SK-N-SH treated with all-trans-retinoic acid at 6 μM for 48 hours (cell line): ENCODE results near the gene SLC1A5.

Experiments
- ATAC-seq: fragments of 200-7000 bp; cut with Tn5 transposase; 3 replicates; pipeline ENCODE4 v1.9.1; 2020; ENCODE audit warnings: mild to moderate bottlenecking, moderate library complexity
- ARNTL ChIP-seq: fragments of 450-650 bp; formaldehyde crosslinking; IDR thresholded peaks from 2 replicates; pipeline ENCODE4 v1.5.0; 2020; ENCODE audit warnings: low read depth, mild to moderate bottlenecking, moderate library complexity, borderline replicate concordance
- BACH2 ChIP-seq: fragments of 250-450 bp; sonication (Bioruptor Pico); IDR thresholded peaks from 2 replicates; pipeline ENCODE4 v1.9.0; 2021; ENCODE audit warnings: mild to moderate bottlenecking, borderline replicate concordance
- CREB5 ChIP-seq: fragments of 250-450 bp; sonication (Bioruptor Pico); IDR thresholded peaks from 2 replicates; pipeline ENCODE4 v1.5.1; 2020; ENCODE audit warnings: low read depth, mild to moderate bottlenecking, moderate library complexity
- CSRNP3 ChIP-seq: fragments of 250-450 bp; sonication (Bioruptor Pico); IDR thresholded peaks from 2 replicates; pipeline ENCODE4 v1.5.1; 2021; ENCODE audit warnings: mild to moderate bottlenecking, moderate library complexity
- ESRRG ChIP-seq: fragments of 250-450 bp; sonication (Bioruptor Pico); IDR thresholded peaks from 2 replicates; pipeline ENCODE4 v1.6.1; 2021; ENCODE audit warnings: mild to moderate bottlenecking
- GLIS3 ChIP-seq: fragments of 250-450 bp; sonication (Bioruptor Pico); IDR thresholded peaks from 2 replicates; pipeline ENCODE4 v1.5.0; 2020; ENCODE audit warnings: mild to moderate bottlenecking, moderate library complexity
- ISL1 ChIP-seq: fragments of 250-450 bp; sonication (Bioruptor Pico); IDR thresholded peaks from 2 replicates; pipeline ENCODE4 v2.1.2; 2022; ENCODE audit warnings: mild to moderate bottlenecking, moderate library complexity
- OSR1 ChIP-seq: fragments of 250-450 bp; sonication (Bioruptor Pico); IDR thresholded peaks from 2 replicates; pipeline ENCODE4 v1.8.0; 2022; ENCODE audit warnings: moderate library complexity, mild to moderate bottlenecking, inconsistent platforms
- POU6F1 ChIP-seq: fragments of 250-450 bp; sonication (Bioruptor Pico); IDR thresholded peaks from 2 replicates; pipeline ENCODE4 v1.8.0; 2021; ENCODE audit warnings: low read depth, mild to moderate bottlenecking, moderate library complexity, borderline replicate concordance
- RARB ChIP-seq: fragments of 250-450 bp; sonication (Bioruptor Pico); IDR thresholded peaks from 2 replicates; pipeline ENCODE4 v1.8.0; 2021; ENCODE audit warnings: mild to moderate bottlenecking, moderate library complexity
- SNAI2 ChIP-seq: fragments of 250-450 bp; sonication (Bioruptor Pico); IDR thresholded peaks from 2 replicates; pipeline ENCODE4 v1.5.0; 2020; ENCODE audit warnings: mild to moderate bottlenecking, moderate library complexity
- TCF4 ChIP-seq: fragments of 250-450 bp; sonication (Bioruptor Pico); IDR thresholded peaks from 2 replicates; pipeline ENCODE4 v1.8.0; 2021; ENCODE audit warnings: mild to moderate bottlenecking, moderate library complexity, borderline replicate concordance
- TOX ChIP-seq: fragments of 250-450 bp; sonication (Bioruptor Pico); IDR thresholded peaks from 2 replicates; pipeline ENCODE4 v1.8.0; 2021; ENCODE audit warnings: mild to moderate bottlenecking, moderate library complexity, borderline replicate concordance
- TSHZ2 ChIP-seq: fragments of 250-450 bp; sonication (Bioruptor Pico); IDR thresholded peaks from 2 replicates; pipeline ENCODE4 v1.5.0; 2020; ENCODE audit warnings: mild to moderate bottlenecking, moderate library complexity
- ZC3H10 ChIP-seq: fragments of 250-450 bp; sonication (Bioruptor Pico); IDR thresholded peaks from 2 replicates; pipeline ENCODE4 v1.5.1; 2021; ENCODE audit warnings: mild to moderate bottlenecking, moderate library complexity
- ZFP3 ChIP-seq: fragments of 250-450 bp; sonication (Bioruptor Pico); IDR thresholded peaks from 2 replicates; pipeline ENCODE4 v1.5.0; 2020; ENCODE audit warnings: mild to moderate bottlenecking, moderate library complexity
- ZFP30 ChIP-seq: fragments of 450-650 bp; formaldehyde crosslinking; IDR thresholded peaks from 2 replicates; pipeline ENCODE4 v1.5.0; 2022; ENCODE audit warnings: mild to moderate bottlenecking, moderate library complexity
- ZNF565 ChIP-seq: fragments of 450-650 bp; formaldehyde crosslinking; conservative IDR thresholded peaks from 2 replicates; pipeline ENCODE4 v1.5.0; 2020; ENCODE audit warnings: low read depth, mild to moderate bottlenecking, moderate library complexity
- ZNF70 ChIP-seq: fragments of 450-650 bp; formaldehyde crosslinking; IDR thresholded peaks from 2 replicates; pipeline ENCODE4 v1.5.0; 2020; ENCODE audit warnings: mild to moderate bottlenecking, moderate library complexity
- ZNF8 ChIP-seq: fragments of 450-650 bp; formaldehyde crosslinking; IDR thresholded peaks from 2 replicates; pipeline ENCODE4 v1.5.0; 2020; ENCODE audit warnings: mild to moderate bottlenecking, moderate library complexity

Gene SLC1A5

GRCh38 chr19:46788262-46788967, at the start of gene SLC1A5:
TSS of gene SLC1A5 (minus strand) at chr19:46788594. CDS start at chr19:46787965, 629 bp downstream.
- ATAC-seq: peak; percentile 79
- TF ChIP-seq ZFP3 (CRISPR knock-in tag) (0 out of 2 replicates have a peak, but pooled peaks have one; percentile 29), CSRNP3 (no peak)

- TF ChIP-seq TCF4 (CRISPR knock-in tag): no peak
- no peak for ATAC-seq
Measured at GRCh38 chr19:46838160-46838559, 49.8 kb upstream of the SLC1A5 start.

GRCh38 chr19:46834984-46835383, 46.6 kb upstream of the SLC1A5 start:
- TF ChIP-seq TCF4 (CRISPR knock-in tag) (no peak), ZNF70 (CRISPR knock-in tag) (no peak), CREB5 (CRISPR knock-in tag) (no peak), CSRNP3 (no peak), ESRRG (CRISPR knock-in tag) (no peak), OSR1 (CRISPR knock-in tag) (no peak), POU6F1 (CRISPR knock-in tag) (no peak), GLIS3 (CRISPR knock-in tag) (no peak), ZNF8 (CRISPR knock-in tag) (no peak), ARNTL (CRISPR knock-in tag) (no peak), TOX (CRISPR knock-in tag) (no peak), RARB (CRISPR knock-in tag) (no peak), ZFP30 (CRISPR knock-in tag) (no peak), ZFP3 (CRISPR knock-in tag) (no peak), ZC3H10 (CRISPR knock-in tag) (no peak), TSHZ2 (no peak)
- ATAC-seq: no peak

GRCh38 chr19:46834121-46834520, 45.7 kb upstream of the SLC1A5 start:
- peak; percentile 9; the same call in 2 of the 3 replicates for ATAC-seq
- TF ChIP-seq BACH2 (CRISPR knock-in tag) (no peak), POU6F1 (CRISPR knock-in tag) (no peak), TCF4 (CRISPR knock-in tag) (peak; percentile 75; the same call in 1 of the 2 replicates), TSHZ2 (peak; percentile 69; the same call in 1 of the 2 replicates), ISL1 (CRISPR knock-in tag) (no peak), ZFP3 (CRISPR knock-in tag) (no peak), CSRNP3 (0 out of 2 replicates have a peak, but pooled peaks have one; percentile 39), SNAI2 (CRISPR knock-in tag) (0 out of 2 replicates have a peak, but pooled peaks have one; percentile 51), ZNF565 (no peak)
